GM19463 (cell line): ENCODE data around the gene AAK1.
"Not testable (repeated sequence)": the region's sequence is repeated elsewhere in the genome, so short reads cannot be mapped to it uniquely, and the experiment has no call there.

Source experiments
- ATAC-seq: cut with Tn5 transposase; IDR thresholded peaks from one replicate; pipeline ENCODE4 v1.9.1; 2021; ENCODE audit warnings: mild to moderate bottlenecking, moderate library complexity; ENCODE audit not compliant: unreplicated experiment

AAK1 gene

GRCh38 chr2:69576880-69577279 is 66.7 kb downstream of the AAK1 start:
- ATAC-seq: no peak

GRCh38 chr2:69575926-69576325 is 67.6 kb downstream of the AAK1 start:
- no peak for ATAC-seq

GRCh38 chr2:69575371-69575770 is 68.2 kb downstream of the AAK1 start:
- not testable (repeated sequence) for ATAC-seq

- no peak for ATAC-seq
These were observed 70.9 kb downstream of the AAK1 start for GRCh38 chr2:69572641-69573040.

- ATAC-seq: no peak
These were observed 72.3 kb downstream of the AAK1 start for GRCh38 chr2:69571189-69571588.

GRCh38 chr2:69570474-69570873 is 73.1 kb downstream of the AAK1 start:
- no peak for ATAC-seq

GRCh38 chr2:69567909-69568300 is 75.6 kb downstream of the AAK1 start:
- ATAC-seq: no peak

- ATAC-seq: no peak
These were observed 76.2 kb downstream of the AAK1 start for GRCh38 chr2:69567157-69567908.

GRCh38 chr2:69566669-69567068 is 76.9 kb downstream of the AAK1 start:
- ATAC-seq: no peak

- peak; percentile 70 for ATAC-seq
These were observed 78.1 kb downstream of the AAK1 start for GRCh38 chr2:69565431-69565839.

GRCh38 chr2:69564604-69565003 is 78.9 kb downstream of the AAK1 start:
- ATAC-seq: no peak

GRCh38 chr2:69563021-69563420 is 80.5 kb downstream of the AAK1 start:
- ATAC-seq: no peak

GRCh38 chr2:69561101-69561500 is 82.4 kb downstream of the AAK1 start:
- no peak for ATAC-seq

GRCh38 chr2:69560147-69560482 is 83.4 kb downstream of the AAK1 start:
- ATAC-seq: no peak

GRCh38 chr2:69559442-69560146 is 83.9 kb downstream of the AAK1 start:
- ATAC-seq: peak; percentile 67

GRCh38 chr2:69556008-69556407 is 87.5 kb downstream of the AAK1 start:
- ATAC-seq: no peak

GRCh38 chr2:69554981-69555380 is 88.6 kb downstream of the AAK1 start:
- peak; percentile 36 for ATAC-seq

GRCh38 chr2:69554568-69554967 is 89.0 kb downstream of the AAK1 start:
- ATAC-seq: no peak

GRCh38 chr2:69553991-69554390 is 89.5 kb downstream of the AAK1 start:
- ATAC-seq: no peak

- ATAC-seq: not testable (repeated sequence)
These were observed 93.0 kb downstream of the AAK1 start for GRCh38 chr2:69550511-69550910.

GRCh38 chr2:69549421-69549820 is 94.1 kb downstream of the AAK1 start:
- ATAC-seq: no peak

- ATAC-seq: no peak
These were observed 95.4 kb downstream of the AAK1 start for GRCh38 chr2:69547984-69548715.
